ENCODE results near the gene FTL.

The FTL gene

DNA sequence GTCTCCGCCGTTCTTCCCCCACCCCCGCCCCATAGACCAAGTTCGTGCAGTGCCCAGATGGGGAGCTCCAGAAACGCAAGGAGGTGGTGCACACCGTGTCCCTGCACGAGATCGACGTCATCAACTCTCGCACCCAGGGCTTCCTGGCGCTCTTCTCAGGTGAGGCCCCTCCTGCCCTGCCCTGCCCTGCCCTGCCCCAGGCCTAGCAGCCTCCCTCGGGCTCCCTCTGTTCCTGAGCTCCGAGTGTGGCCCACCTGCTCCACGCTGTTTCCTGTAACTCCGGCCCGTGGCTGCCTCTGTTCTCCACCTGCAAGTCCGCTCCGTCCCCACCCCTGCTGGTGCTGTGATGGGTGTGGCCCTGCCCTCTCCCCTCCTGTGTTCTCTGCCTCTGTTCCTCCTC lies 45.3 kb downstream of the FTL start:
- no peaks in the 10 kb centered on the region for H3K4me1 Mint-ChIP-seq (ENCODE audit: low read depth)
- H3K4me3 Mint-ChIP-seq: no peak overlapping the region
- H3K27ac Mint-ChIP-seq: no peak overlapping the region
- H3K27me3 Mint-ChIP-seq: no peaks in the 10 kb centered on the region
- peaks cover 42% of the 10 kb centered on the region for H3K36me3 Mint-ChIP-seq (ENCODE audit: low read depth)
- no peaks in the 10 kb centered on the region for H3K9me3 Mint-ChIP-seq

DNA sequence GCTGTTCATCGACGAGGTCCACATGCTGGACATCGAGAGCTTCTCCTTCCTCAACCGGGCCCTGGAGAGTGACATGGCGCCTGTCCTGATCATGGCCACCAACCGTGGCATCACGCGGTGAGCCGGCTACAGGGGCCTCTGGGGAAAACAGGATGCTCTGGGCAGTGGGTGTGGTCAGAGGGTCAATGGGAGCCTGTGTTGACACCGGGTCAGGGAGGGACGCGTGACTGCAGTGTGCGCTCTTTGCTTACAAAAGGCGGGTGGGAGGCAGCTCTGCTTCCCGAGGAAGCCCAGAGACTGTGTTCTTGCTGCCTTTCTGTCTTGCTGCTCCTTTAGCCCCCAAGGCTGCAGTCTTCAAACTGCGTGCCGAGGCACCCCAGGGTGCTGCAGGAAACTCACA lies 46.1 kb downstream of the FTL start:
- H3K9me3 Mint-ChIP-seq: no peaks in the 10 kb centered on the region
- no peak overlapping the region for H3K27ac Mint-ChIP-seq
- peaks cover 41% of the 10 kb centered on the region for H3K36me3 Mint-ChIP-seq (ENCODE audit: low read depth)
- no peak overlapping the region for H3K4me3 Mint-ChIP-seq
- no peaks in the 10 kb centered on the region for H3K4me1 Mint-ChIP-seq (ENCODE audit: low read depth)
- no peaks in the 10 kb centered on the region for H3K27me3 Mint-ChIP-seq

DNA sequence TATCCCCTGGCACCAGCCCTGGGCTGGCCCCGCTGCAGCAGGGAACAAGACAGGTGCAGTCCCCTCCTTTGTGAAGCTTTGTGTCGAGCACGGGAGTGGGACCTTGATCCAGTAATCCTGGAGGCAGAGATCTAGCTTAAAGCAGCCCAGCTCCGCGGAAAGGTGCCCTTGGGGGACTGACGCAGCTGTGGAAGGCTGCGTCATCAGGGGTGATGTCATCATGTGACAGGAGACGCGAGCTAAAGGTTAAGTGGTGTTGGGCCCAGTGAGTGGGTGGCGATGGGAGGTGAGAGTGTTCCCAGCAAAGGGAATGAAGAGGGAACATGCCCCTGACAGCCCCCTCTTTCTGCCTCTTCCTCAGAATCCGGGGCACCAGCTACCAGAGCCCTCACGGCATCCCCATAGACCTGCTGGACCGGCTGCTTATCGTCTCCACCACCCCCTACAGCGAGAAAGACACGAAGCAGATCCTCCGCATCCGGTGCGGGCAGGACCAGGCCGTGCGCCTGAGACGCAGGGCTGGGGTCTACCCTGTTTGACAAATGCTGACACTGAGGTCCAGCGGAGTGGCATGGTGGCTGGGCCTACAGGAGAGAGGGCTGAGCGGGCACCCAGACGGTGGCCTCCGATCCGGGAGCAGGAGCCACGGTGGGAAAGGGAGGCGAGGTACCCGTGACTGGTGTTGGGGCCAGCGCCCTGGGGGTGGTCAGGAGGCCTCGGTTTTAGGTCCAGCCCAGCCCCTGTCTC lies 49.2 kb downstream of the FTL start:
- peaks cover 4% of the 10 kb centered on the region for H3K27me3 Mint-ChIP-seq
- peak overlapping the region; percentile 26 for H3K27ac Mint-ChIP-seq
- H3K9me3 Mint-ChIP-seq: no peaks in the 10 kb centered on the region
- H3K4me1 Mint-ChIP-seq (ENCODE audit: low read depth): peaks cover 16% of the 10 kb centered on the region
- no peak overlapping the region for H3K4me3 Mint-ChIP-seq
- peaks cover 26% of the 10 kb centered on the region for H3K36me3 Mint-ChIP-seq (ENCODE audit: low read depth)

DNA sequence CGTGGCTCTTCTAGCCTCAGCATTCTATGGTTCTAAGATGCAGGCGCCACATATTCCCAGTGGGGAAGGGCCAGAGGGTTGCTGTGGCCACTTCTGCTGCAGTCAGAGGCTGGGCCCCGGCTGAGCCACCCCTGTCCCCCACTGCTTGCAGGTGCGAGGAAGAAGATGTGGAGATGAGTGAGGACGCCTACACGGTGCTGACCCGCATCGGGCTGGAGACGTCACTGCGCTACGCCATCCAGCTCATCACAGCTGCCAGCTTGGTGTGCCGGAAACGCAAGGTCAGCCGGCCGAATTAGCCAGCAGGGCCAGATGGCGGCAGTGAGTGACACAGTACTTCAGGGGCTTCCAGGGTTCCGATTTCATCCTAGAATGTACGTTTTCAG lies 49.8 kb downstream of the FTL start:
- no peak overlapping the region for H3K27ac Mint-ChIP-seq
- peaks cover 6% of the 10 kb centered on the region for H3K27me3 Mint-ChIP-seq
- H3K4me1 Mint-ChIP-seq (ENCODE audit: low read depth): peaks cover 21% of the 10 kb centered on the region
- H3K4me3 Mint-ChIP-seq: no peak overlapping the region
- H3K9me3 Mint-ChIP-seq: no peaks in the 10 kb centered on the region
- H3K36me3 Mint-ChIP-seq (ENCODE audit: low read depth): peaks cover 26% of the 10 kb centered on the region

DNA sequence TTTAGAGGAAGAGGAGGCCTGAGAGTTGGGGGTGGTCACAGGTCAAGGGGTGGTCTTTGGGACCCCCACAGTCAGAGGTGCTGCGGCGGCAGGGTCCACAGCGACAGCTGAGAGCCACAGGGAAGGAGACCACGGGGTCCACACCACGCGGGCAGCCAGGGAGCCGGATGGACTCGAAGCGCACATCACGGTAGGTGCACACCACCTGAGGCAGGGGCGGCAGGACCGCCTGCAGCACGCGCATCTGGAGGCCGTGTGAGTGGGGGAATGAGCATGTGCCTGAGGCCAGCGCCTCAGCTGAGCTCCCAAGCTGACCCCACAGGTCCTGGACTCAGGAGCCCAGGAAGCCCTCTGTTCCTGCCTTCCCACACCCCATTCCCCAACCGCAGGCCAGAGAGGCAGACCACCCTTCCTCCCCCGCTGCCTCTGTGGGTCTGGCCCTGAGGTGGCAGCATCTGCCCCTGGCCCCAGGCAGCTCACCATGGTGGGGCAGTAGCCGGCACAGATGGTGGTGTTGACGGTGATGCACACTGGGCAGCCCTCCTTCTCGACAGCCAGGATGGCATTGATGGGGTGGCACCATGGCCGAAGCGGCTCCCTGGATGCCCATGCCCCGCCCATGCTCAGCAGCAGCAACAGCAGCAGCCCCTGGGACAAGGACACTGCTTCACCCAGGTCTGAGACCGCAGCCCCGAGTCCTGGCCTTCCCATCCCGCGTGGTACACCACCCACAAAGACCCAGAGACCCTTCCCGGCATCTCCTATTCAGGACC lies 51.1 kb downstream of the FTL start:
- Mint-ChIP-seq H3K4me1 (ENCODE audit: low read depth) (peaks cover 34% of the 10 kb centered on the region), H3K27me3 (peaks cover 13% of the 10 kb centered on the region), H3K4me3 (no peak overlapping the region), H3K27ac (no peak overlapping the region), H3K36me3 (ENCODE audit: low read depth) (peaks cover 17% of the 10 kb centered on the region), H3K9me3 (no peaks in the 10 kb centered on the region)

All from stimulated activated naive CD8-positive, alpha-beta T cell treated with anti-CD3 and anti-CD28 coated beads, Interleukin-15, Interleukin-2, amounts not matched to agents 100 ng/mL and 50 ng/mL, for 24 hours (primary cell).